Measurements from ENCODE around the gene LSAMP. TPM values are rescaled to one million over a fixed set of nuclear protein-coding genes. Genes with fewer than 3 reads are reported as not detected.
A peak's percentile ranks its signal among the peaks of the same experiment; 100 is the strongest.
"Not testable (repeated sequence)": the region's sequence is repeated elsewhere in the genome, so short reads cannot be mapped to it uniquely, and the experiment has no call there.

LSAMP gene
- total and polyA plus RNA-seq, 2 of the 13 experiments (the other 11 are each of a cell fraction or from before 2014, with no cell fraction given) = not detected

DNA sequence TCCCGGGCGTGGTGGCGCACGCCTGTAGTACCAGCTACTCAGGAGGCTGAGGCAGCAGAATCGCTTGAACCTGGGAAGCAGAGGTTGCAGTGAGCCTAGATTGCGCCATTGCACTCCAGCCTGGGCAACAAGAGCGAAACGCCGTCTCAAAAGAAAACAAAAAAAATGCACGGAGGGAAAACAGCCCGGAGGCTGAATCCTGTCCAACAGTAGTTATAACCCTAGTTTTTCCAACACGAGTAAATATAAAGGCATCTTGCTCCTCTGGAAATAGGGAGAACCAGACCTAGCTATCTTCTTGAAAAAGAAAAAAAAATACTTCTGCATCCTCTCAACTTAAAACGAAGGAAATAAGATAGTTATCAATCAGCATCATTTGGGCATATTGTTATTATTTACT lies 661.9 kb downstream of the LSAMP start:
- ATAC-seq; H4K20me1 ChIP-seq (ENCODE audit: insufficient read depth, low read length); H3K27me3 ChIP-seq (ENCODE audit: control insufficient read depth in 1 of 2, insufficient read depth in 2 of 2, low read length in 2 of 2); BruUV-seq (replicated peaks); DNase-seq (ENCODE audit: low spot score); H3K36me3 ChIP-seq (replicated peaks in 1 of 2; ENCODE audit: control insufficient read depth in 1 of 2, insufficient read depth in 2 of 2, low read length in 2 of 2); H3K9ac ChIP-seq (ENCODE audit: insufficient read depth, low read depth, low read length); H2AFZ ChIP-seq (ENCODE audit: low read length); FAIRE-seq; in situ Hi-C loops (cut with HindIII; ENCODE audit: extremely low pct_ligation_motif_present, low pct_unique_long_range_greater_than_20kb); H3K9me3 ChIP-seq (ENCODE audit: low read length): not testable (repeated sequence)
- H3K4me3 ChIP-seq (replicated peaks in 1 of 3; ENCODE audit: insufficient read depth in 1 of 3, low read depth in 2 of 3, low read length in 3 of 3) = peak overlapping the region in 2 of 3 experiments; percentile 55 to 70; a peak in 3 of 6 replicates
- POLR2A ChIA-PET = interaction anchor here (0.8 to 1.8 kb wide), 5 partner anchors 8 to 636 kb away, joined by 3 to 22 read pairs (median 4); partner anchors contain the start of gene ZBTB20
- intact Hi-C loops (cut with micrococcal nuclease; ENCODE audit: unreplicated experiment) = loop anchor here (5.0 kb wide), 1 partner anchor 76 kb away; no protein-coding TSS in a partner anchor
- H3K27ac ChIP-seq (ENCODE audit: extremely low read length, insufficient read depth, low read length) = peak overlapping the region; percentile 80
- CTCF ChIA-PET (ENCODE audit: low intra/inter-chr PET ratio, low total read pairs) = interaction anchor here (0.7 to 2.1 kb wide), 3 partner anchors 31 to 39 kb away, joined by 3 to 10 read pairs (median 4); no protein-coding TSS in a partner anchor
- peaks cover 41% of the 10 kb centered on the region for H3K4me1 ChIP-seq (ENCODE audit: insufficient read depth, low read length)
- 73% methylated on average over 13 of the region's 13 CpGs for WGBS (ENCODE audit: low lambda C conversion rate)
- H3K4me2 ChIP-seq (ENCODE audit: low read depth, low read length) = peak overlapping the region; percentile 67
- peak; percentile 64; the same call in 1 of the 2 replicates for TF ChIP-seq ZNF460 (CRISPR knock-in tag; IDR thresholded peaks at IDR 0.05; ENCODE audit: borderline replicate concordance)
- H3K79me2 ChIP-seq (ENCODE audit: insufficient read depth, low read length) = peaks cover 21% of the 10 kb centered on the region

DNA sequence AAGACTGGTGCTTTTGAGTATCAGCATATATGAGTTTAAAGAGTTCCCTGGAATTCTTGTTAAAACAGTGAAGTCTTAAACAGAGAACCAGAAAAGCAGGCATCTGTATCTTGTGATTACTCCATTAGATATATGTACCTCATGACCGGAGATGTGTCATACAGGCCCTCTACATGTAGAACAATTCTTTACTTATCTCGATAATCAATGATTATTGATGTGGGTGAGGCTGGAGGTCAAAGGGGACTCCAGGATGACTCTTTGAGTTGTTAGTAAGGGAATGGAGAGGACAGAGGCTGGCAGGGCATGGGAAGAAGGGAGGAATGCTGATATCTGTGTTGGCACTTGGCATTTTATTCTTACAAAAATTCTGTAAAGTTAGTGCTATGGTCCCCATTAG lies 666.3 kb downstream of the LSAMP start:
- no TSS peak for BruUV-seq (replicated peaks)
- ChIA-PET POLR2A (no interaction called here), CTCF (ENCODE audit: low intra/inter-chr PET ratio, low total read pairs) (no interaction called here)
- TF ChIP-seq ZBTB2 (CRISPR knock-in tag; IDR thresholded peaks at IDR 0.05; ENCODE audit: low read depth) = no peak
- TF ChIP-seq KAT2B (IDR thresholded peaks at IDR 0.05; ENCODE audit: borderline replicate concordance, low read depth, low read length) = peak; percentile 74
- 97% methylated on average over 2 of the region's 2 CpGs for WGBS (ENCODE audit: low lambda C conversion rate)
- Histone ChIP-seq H3K9ac (ENCODE audit: insufficient read depth, low read depth, low read length) (no peak overlapping the region), H3K27ac (ENCODE audit: extremely low read length, insufficient read depth, low read length) (no peak overlapping the region), H3K9me3 (ENCODE audit: low read length) (no peaks in the 10 kb centered on the region), H4K20me1 (ENCODE audit: insufficient read depth, low read length) (no peaks in the 10 kb centered on the region), H3K27me3 (ENCODE audit: control insufficient read depth in 1 of 2, insufficient read depth in 2 of 2, low read length in 2 of 2) (no peaks in the 10 kb centered on the region), H3K36me3 (replicated peaks in 1 of 2; ENCODE audit: control insufficient read depth in 1 of 2, insufficient read depth in 2 of 2, low read length in 2 of 2) (no peaks in the 10 kb centered on the region), H3K79me2 (ENCODE audit: insufficient read depth, low read length) (peaks cover 19% of the 10 kb centered on the region), H3K4me2 (ENCODE audit: low read depth, low read length) (no peak overlapping the region), H3K4me3 (replicated peaks in 1 of 3; ENCODE audit: insufficient read depth in 1 of 3, low read depth in 2 of 3, low read length in 3 of 3) (no peak overlapping the region), H3K4me1 (ENCODE audit: insufficient read depth, low read length) (peaks cover 9% of the 10 kb centered on the region), H2AFZ (ENCODE audit: low read length) (no peak overlapping the region)
- no peak for DNase-seq (ENCODE audit: low spot score)
- no peak for FAIRE-seq
- in situ Hi-C loops (cut with HindIII; ENCODE audit: extremely low pct_ligation_motif_present, low pct_unique_long_range_greater_than_20kb) = no loop called here
- intact Hi-C loops (cut with micrococcal nuclease; ENCODE audit: unreplicated experiment) = no loop called here
- ATAC-seq = no peak

All from HepG2 (cell line).